Measurements from ENCODE around the gene NLN.

DNA sequence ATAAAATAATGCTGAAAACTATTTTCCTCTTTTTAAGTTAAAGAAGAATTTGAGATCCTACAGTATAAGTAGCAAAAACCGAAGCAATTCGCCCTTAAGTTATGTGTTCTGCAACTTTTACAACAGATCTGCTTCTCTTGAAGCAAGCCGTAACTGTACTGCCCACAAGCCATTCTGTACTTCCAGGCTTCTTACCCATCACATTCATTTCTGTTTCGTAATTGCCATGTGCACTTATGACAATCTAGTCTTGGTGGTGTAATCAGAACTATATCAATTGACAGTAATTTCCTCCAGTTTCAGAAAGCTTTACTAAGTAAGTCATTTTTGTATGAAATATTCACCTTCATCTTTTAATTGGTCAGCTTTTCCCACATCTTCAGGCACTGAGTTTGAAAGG is 13.9 kb upstream of the NLN start:
- TF ChIP-seq, protein P1, sequence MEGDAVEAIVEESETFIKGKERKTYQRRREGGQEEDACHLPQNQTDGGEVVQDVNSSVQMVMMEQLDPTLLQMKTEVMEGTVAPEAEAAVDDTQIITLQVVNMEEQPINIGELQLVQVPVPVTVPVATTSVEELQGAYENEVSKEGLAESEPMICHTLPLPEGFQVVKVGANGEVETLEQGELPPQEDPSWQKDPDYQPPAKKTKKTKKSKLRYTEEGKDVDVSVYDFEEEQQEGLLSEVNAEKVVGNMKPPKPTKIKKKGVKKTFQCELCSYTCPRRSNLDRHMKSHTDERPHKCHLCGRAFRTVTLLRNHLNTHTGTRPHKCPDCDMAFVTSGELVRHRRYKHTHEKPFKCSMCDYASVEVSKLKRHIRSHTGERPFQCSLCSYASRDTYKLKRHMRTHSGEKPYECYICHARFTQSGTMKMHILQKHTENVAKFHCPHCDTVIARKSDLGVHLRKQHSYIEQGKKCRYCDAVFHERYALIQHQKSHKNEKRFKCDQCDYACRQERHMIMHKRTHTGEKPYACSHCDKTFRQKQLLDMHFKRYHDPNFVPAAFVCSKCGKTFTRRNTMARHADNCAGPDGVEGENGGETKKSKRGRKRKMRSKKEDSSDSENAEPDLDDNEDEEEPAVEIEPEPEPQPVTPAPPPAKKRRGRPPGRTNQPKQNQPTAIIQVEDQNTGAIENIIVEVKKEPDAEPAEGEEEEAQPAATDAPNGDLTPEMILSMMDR (IDR thresholded peaks at IDR 0.05) = no peak
- no peak for TF ChIP-seq POLR2A (IDR thresholded peaks at IDR 0.05)
